Esophagus muscularis mucosa (tissue), 4 donors: ENCODE results near the gene GDF15.

Experiments
- EP300 ChIP-seq: sonication (generic); formaldehyde crosslinking; IDR thresholded peaks from one replicate; pipeline ENCODE4 v1.6.1; 2017; ENCODE audit warnings: antibody characterized with exemption
- POLR2A ChIP-seq: fragments of 450-650 bp; IDR thresholded peaks from one replicate; pipeline ENCODE4 v1.6.1; 2017; ENCODE audit warnings: antibody characterized with exemption, moderate library complexity, mild to moderate bottlenecking, low read depth
- TF ChIP-seq, protein P1 (sequence below), 3 experiments: fragments of 200-600 bp in 2 of 3; fragments of 450-650 bp in 1 of 3; sonication (generic) in 2 of 3; IDR thresholded peaks; one replicate each; pipeline ENCODE4 v1.5.1; 2017 to 2019; ENCODE audit warnings: antibody characterized with exemption in 3 of 3, mild to moderate bottlenecking in 2 of 3, moderate library complexity in 1 of 3

DNA sequence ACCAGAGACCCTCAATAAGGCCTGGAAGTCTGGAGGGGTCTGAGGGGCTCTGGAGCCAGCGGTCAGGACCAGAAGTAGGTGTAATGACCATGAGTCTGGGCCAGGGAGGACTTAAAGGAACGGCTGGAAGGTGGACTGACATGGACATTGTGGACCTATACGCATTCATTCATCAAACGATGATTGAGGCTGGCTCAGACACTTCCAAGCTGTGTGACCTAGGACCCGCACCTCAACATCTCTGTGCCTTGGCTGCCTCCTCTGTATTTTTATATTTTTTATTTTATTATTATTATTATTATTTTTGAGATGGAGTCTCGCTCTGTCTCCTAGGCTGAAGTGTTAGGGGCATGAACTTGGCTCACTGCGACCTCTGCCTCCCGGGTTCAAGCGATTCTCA, 20.8 kb downstream of the GDF15 start:
- no peak for TF ChIP-seq EP300
- TF ChIP-seq, protein P1, sequence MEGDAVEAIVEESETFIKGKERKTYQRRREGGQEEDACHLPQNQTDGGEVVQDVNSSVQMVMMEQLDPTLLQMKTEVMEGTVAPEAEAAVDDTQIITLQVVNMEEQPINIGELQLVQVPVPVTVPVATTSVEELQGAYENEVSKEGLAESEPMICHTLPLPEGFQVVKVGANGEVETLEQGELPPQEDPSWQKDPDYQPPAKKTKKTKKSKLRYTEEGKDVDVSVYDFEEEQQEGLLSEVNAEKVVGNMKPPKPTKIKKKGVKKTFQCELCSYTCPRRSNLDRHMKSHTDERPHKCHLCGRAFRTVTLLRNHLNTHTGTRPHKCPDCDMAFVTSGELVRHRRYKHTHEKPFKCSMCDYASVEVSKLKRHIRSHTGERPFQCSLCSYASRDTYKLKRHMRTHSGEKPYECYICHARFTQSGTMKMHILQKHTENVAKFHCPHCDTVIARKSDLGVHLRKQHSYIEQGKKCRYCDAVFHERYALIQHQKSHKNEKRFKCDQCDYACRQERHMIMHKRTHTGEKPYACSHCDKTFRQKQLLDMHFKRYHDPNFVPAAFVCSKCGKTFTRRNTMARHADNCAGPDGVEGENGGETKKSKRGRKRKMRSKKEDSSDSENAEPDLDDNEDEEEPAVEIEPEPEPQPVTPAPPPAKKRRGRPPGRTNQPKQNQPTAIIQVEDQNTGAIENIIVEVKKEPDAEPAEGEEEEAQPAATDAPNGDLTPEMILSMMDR (IDR thresholded peaks at IDR 0.05): no peak
- TF ChIP-seq POLR2A: no peak
